Transverse colon (tissue), 4 donors: ENCODE data around the gene PRICKLE2. TPM values are rescaled to one million over a fixed set of nuclear protein-coding genes. Genes with fewer than 3 reads are reported as not detected.

Experiments used
- DNase-seq: peaks from one replicate; pipeline ENCODE4 v3.0.0-alpha.2; 2019
- H3K27ac ChIP-seq, 4 donors: fragments of 200-600 bp; sonication (generic); 2 replicates each; pipeline ENCODE4 v1.5.1; 2016 to 2018; ENCODE audit warnings: inconsistent platforms in 4 of 4
- H3K27me3 ChIP-seq: fragments of 200-600 bp; sonication (generic); 2 replicates; pipeline ENCODE4 v1.5.1; 2017; ENCODE audit warnings: inconsistent platforms
- H3K36me3 ChIP-seq, 4 donors: fragments of 200-600 bp; sonication (generic); 2 replicates each; pipeline ENCODE4 v1.5.1; 2017 to 2019; ENCODE audit warnings: inconsistent platforms in 4 of 4
- H3K4me1 ChIP-seq, 4 donors: fragments of 200-600 bp; sonication (generic); 2 replicates each; pipeline ENCODE4 v1.5.1; 2017 to 2020; ENCODE audit warnings: inconsistent platforms in 4 of 4
- H3K4me3 ChIP-seq, 4 donors: fragments of 200-600 bp; sonication (generic); 1 replicate in 1 of 4; 2 replicates in 3 of 4; pipeline versions ENCODE4 v1.5.1 to v1.6.1; 2017 to 2019; ENCODE audit warnings: inconsistent platforms in 4 of 4
- H3K9me3 ChIP-seq, 2 donors: fragments of 200-600 bp; sonication (generic); 2 replicates each; pipeline ENCODE4 v1.5.1; 2017 to 2019; ENCODE audit warnings: inconsistent platforms in 2 of 2
- EP300 ChIP-seq: sonication (generic); formaldehyde crosslinking; IDR thresholded peaks from one replicate; pipeline ENCODE4 v1.6.1; 2017; ENCODE audit warnings: antibody characterized with exemption, low read depth
- POLR2A ChIP-seq: fragments of 450-650 bp; IDR thresholded peaks from one replicate; pipeline ENCODE4 v1.6.1; 2016; ENCODE audit warnings: antibody characterized with exemption, mild to moderate bottlenecking, moderate library complexity
- POLR2AphosphoS5 ChIP-seq, 3 donors: sonication (generic); formaldehyde crosslinking; IDR thresholded peaks; one replicate each; pipeline ENCODE4 v1.6.1; 2016; ENCODE audit warnings: antibody characterized with exemption in 3 of 3
- WGBS, 2 donors: methylation state at CpG; one replicate each; pipeline ENCODE4 v1.1.5; 2018; ENCODE audit warnings: low coverage in 1 of 2; 5-methylcytosine and 5-hydroxymethylcytosine counted together
- in situ Hi-C, 4 donors: fragments of 200-750 bp; cut with MboI; loops; one replicate each; pipeline versions ENCODE4 v1.15.0 to v1.15.1; 2017; ENCODE audit warnings: low sequenced_read_pairs in 3 of 4, low pct_ligation_motif_present in 1 of 4, low pct_unique_long_range_greater_than_20kb in 1 of 4
- intact Hi-C: fragments of 100-400 bp; cut with DNase I; formaldehyde crosslinking; loops from one replicate; pipeline ENCODE4 v1.15.1; 2023; ENCODE audit warnings: low total_unique reads
- total RNA-seq, 4 donors: library from RNA; depleted of rRNA; stranded (reverse); fragments of >200 nt; gene quantifications; one replicate each; pipeline ENCODE4 v1.1.0, GENCODE V29; 2016
- TF ChIP-seq, protein P1 (sequence below), 5 experiments: fragments of 200-600 bp in 3 of 5; fragments of 450-650 bp in 2 of 5; sonication (generic) in 3 of 5; IDR thresholded peaks; 1 replicate in 2 of 5; 2 replicates in 3 of 5; pipeline ENCODE4 v1.5.1; 2016 to 2017; ENCODE audit warnings: antibody characterized with exemption in 5 of 5, inconsistent platforms in 3 of 5, mild to moderate bottlenecking in 2 of 5, moderate library complexity in 1 of 5

The PRICKLE2 gene
- total RNA-seq, 4 donors from 2014 or later = 8.5 to 38.4 (median 17.4) TPM

DNA sequence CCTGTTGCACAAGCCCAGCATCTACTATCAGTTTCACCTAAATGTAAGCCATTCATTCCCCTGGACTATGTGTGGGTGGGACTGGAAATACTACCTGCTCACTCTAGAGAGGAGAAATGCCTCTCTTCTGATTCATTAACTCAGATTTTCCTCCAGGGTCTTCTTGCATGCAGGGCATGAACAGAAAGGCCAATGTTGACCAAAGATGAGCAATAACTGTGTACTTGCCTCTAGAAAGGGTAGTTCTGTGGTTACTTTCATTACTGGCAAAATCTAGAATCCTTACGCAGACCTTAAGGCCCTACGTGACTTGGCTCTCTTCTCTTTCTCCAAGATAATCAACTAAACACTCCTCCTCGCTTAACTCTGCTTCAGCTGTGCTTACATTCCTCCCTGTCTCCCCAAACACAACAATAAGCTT lies 120.6 kb downstream of the PRICKLE2 start:
- Histone ChIP-seq H3K27me3 (no peaks in the 10 kb centered on the region), H3K27ac (no peak overlapping the region), H3K36me3 (no peaks in the 10 kb centered on the region), H3K4me1 (peaks cover 0 to 14% (median 3%) of the 10 kb centered on the region in 4 donors), H3K9me3 (no peaks in the 10 kb centered on the region), H3K4me3 (no peak overlapping the region)
- TF ChIP-seq, protein P1, sequence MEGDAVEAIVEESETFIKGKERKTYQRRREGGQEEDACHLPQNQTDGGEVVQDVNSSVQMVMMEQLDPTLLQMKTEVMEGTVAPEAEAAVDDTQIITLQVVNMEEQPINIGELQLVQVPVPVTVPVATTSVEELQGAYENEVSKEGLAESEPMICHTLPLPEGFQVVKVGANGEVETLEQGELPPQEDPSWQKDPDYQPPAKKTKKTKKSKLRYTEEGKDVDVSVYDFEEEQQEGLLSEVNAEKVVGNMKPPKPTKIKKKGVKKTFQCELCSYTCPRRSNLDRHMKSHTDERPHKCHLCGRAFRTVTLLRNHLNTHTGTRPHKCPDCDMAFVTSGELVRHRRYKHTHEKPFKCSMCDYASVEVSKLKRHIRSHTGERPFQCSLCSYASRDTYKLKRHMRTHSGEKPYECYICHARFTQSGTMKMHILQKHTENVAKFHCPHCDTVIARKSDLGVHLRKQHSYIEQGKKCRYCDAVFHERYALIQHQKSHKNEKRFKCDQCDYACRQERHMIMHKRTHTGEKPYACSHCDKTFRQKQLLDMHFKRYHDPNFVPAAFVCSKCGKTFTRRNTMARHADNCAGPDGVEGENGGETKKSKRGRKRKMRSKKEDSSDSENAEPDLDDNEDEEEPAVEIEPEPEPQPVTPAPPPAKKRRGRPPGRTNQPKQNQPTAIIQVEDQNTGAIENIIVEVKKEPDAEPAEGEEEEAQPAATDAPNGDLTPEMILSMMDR (IDR thresholded peaks at IDR 0.05) = no peak
- TF ChIP-seq EP300 (no peak), POLR2AphosphoS5 (IDR thresholded peaks at IDR 0.05) (no peak), POLR2A (no peak)
- intact Hi-C loops = no loop called here
- in situ Hi-C loops = no loop called here
- WGBS, 2 donors = 57 to 61% methylated on average over 3 of the region's 3 CpGs
- no peak for DNase-seq

DNA sequence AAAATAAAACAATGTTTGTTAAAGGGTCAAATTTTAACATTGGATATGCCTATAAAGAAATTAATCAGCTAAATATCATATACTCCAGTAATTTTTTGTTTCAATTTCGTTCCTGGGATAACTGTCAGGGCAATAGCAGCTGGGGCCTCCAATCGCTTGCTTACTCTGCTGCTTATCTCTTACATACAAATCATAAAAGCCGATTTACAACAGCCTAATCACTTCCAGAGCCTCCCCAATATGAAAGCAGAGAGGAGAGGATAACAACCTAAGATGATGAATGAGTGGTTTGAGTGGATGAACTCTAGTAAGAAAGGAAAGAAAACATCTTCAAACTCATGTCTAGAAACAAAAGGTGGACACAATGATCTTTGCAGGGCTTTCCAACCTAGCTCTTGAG lies 121.3 kb downstream of the PRICKLE2 start:
- H3K36me3 ChIP-seq = peaks cover 0 to 5% (median 0%) of the 10 kb centered on the region in 4 donors
- DNase-seq = peak; percentile 13
- in situ Hi-C loops = no loop called here
- peaks cover 0 to 10% (median 3%) of the 10 kb centered on the region in 4 donors for H3K4me1 ChIP-seq
- intact Hi-C loops = no loop called here
- H3K4me3 ChIP-seq = no peak overlapping the region
- H3K27me3 ChIP-seq = no peaks in the 10 kb centered on the region
- WGBS, 2 donors = 30 to 38% methylated on average over 3 of the region's 3 CpGs
- TF ChIP-seq, protein P1 (IDR thresholded peaks at IDR 0.05) = no peak
- TF ChIP-seq EP300 (no peak), POLR2A (no peak), POLR2AphosphoS5 (IDR thresholded peaks at IDR 0.05) (no peak)
- no peak overlapping the region for H3K27ac ChIP-seq
- H3K9me3 ChIP-seq = no peaks in the 10 kb centered on the region

DNA sequence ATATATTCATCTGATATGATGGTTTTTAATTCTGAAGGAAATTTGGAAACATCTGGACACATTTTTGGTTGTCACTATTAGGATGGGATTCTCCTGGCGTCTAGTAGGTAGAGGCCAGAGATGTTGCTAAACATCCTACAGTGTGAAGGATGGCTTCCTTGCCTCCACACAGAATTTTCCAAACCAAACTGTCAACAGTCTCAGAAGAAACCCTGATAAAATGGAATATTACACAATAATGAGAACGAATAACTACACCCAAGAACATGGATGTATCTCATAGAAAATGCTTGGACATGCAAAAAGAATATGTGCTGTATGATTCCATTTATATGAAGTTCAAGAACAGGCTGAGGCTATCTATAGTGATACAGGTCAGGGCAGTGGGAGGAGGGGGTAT lies 122.1 kb downstream of the PRICKLE2 start:
- intact Hi-C loops (no loop called here), in situ Hi-C loops (no loop called here)
- no peak overlapping the region for H3K27ac ChIP-seq
- no peak for DNase-seq
- H3K36me3 ChIP-seq = peaks cover 0 to 6% (median 0%) of the 10 kb centered on the region in 4 donors
- H3K9me3 ChIP-seq = no peaks in the 10 kb centered on the region
- no peak overlapping the region for H3K4me3 ChIP-seq
- TF ChIP-seq POLR2A (no peak), POLR2AphosphoS5 (IDR thresholded peaks at IDR 0.05) (no peak), EP300 (no peak)
- TF ChIP-seq, protein P1 (IDR thresholded peaks at IDR 0.05) = no peak
- H3K27me3 ChIP-seq = no peaks in the 10 kb centered on the region
- H3K4me1 ChIP-seq = peaks cover 0 to 10% (median 3%) of the 10 kb centered on the region in 4 donors
- 90 to 91% methylated on average over 2 of the region's 2 CpGs for WGBS, 2 donors

DNA sequence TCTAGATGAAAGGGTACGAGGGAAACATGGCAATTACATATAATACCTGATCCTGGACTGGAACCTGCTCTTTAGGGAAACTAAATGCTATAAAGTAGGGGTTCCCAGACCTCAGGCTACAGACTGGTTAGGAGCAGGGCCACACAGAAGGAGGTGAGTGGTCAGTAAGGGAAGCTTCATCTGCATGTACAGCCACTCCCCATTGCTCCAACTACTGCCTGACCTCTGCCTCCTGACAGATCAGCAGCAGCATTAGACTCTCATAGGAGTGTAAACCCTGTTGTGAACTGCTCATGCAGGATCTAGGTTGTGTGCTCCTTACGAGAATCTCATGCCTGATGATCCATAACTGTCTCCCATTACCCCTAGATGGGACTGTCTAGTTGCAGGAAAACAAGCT lies 123.1 kb downstream of the PRICKLE2 start:
- in situ Hi-C loops (no loop called here), intact Hi-C loops (no loop called here)
- WGBS, 2 donors = 60 to 78% methylated on average over 2 of the region's 2 CpGs
- DNase-seq = no peak
- TF ChIP-seq POLR2AphosphoS5 (IDR thresholded peaks at IDR 0.05) (no peak), POLR2A (no peak), EP300 (no peak)
- TF ChIP-seq, protein P1 (IDR thresholded peaks at IDR 0.05) = no peak
- Histone ChIP-seq H3K27ac (no peak overlapping the region), H3K9me3 (no peaks in the 10 kb centered on the region), H3K27me3 (no peaks in the 10 kb centered on the region), H3K36me3 (peaks cover 0 to 6% (median 0%) of the 10 kb centered on the region in 4 donors), H3K4me3 (no peak overlapping the region), H3K4me1 (peaks cover 0 to 10% (median 3%) of the 10 kb centered on the region in 4 donors)
